HG03175 (cell line): ENCODE data around the gene MAPRE2.

Experiments used
- ATAC-seq: cut with Tn5 transposase; IDR thresholded peaks from one replicate; pipeline ENCODE4 v1.9.1; 2021; ENCODE audit warnings: mild to moderate bottlenecking, moderate library complexity; ENCODE audit not compliant: unreplicated experiment

Gene MAPRE2

GRCh38 chr18:35174093-35174731, 133.0 kb downstream of the MAPRE2 start:
- peak; percentile 81 for ATAC-seq

DNA sequence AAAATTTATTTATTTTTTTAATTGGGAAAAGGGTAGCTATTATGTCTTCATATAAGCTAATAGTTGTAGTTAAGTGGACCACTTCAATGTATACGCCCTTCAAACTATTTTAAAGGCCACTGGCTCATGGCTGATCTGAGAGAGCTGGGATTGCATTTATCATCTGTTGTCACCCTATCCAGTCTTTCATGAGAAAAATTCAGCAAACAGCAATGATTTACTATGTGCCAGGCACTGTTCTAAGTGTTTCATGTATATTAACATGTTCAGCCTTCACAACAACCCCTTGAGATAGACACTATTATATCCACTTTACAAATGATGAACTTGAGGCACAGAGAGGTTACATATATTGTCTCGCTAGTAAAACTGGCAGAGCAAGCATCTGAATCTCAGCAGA, 133.5 kb downstream of the MAPRE2 start:
- ATAC-seq = no peak

GRCh38 chr18:35176925-35177324, 135.7 kb downstream of the MAPRE2 start:
- no peak for ATAC-seq

- no peak for ATAC-seq
Measured at GRCh38 chr18:35178260-35178659, 137.0 kb downstream of the MAPRE2 start.

DNA sequence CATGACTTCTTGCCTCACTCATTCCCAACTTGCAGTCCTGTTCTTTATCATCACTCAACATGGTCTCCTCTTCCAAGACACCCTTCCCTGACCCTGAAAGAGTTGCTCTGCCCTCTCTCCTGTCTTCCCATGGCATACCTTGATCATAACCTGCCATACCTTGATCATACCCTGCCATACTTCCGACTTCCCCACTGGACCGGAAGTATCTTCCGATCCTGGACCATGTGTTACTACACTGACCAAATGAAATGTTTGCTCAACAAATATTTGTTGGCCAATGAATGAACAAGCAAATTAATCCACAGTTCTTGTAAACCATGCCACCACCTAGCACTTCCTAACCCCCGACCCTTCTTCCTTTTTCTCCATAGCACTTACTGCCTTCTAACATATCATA, 138.7 kb downstream of the MAPRE2 start:
- no peak for ATAC-seq

DNA sequence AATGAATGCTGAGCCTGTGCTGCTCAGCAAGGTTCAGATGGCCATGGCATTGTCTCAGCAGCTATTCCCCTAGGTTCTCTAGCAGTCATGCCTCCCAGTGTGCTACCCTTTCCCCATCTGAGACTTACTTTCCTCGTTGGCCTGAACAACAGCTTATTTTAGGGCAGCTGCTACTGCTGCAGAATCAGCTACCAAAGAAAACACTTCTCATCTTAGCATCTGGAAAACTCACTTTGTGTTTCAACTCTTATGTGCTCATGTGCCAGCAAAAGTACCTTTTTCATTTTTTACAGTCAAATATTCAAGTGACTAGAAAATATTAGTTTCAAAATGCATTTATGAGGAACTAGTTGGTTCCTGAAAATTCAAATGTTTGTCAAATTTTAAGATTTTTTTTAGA, 139.2 kb downstream of the MAPRE2 start:
- no peak for ATAC-seq

GRCh38 chr18:35182151-35182550, 140.9 kb downstream of the MAPRE2 start:
- ATAC-seq = no peak

DNA sequence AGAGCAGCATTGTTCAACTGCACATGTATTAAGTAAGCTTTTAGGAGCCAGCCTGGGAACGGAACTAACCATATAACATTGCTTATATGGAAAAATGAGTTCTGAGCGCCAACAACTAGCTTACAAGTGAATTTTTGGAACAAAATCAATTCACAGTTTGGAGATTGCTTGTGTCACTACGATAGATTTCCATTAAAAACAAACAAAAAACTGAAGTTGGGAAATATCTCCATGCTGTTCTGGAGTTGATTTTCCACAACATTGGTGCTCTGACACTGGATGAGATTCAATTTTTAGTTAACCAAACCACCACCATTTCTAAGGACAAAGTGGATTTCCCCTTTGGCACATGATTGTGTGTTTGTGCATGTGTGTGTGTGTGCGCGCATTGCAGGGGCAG, 142.7 kb downstream of the MAPRE2 start:
- no peak for ATAC-seq

- ATAC-seq = no peak
Measured at GRCh38 chr18:35185771-35186170, 144.6 kb downstream of the MAPRE2 start.

DNA sequence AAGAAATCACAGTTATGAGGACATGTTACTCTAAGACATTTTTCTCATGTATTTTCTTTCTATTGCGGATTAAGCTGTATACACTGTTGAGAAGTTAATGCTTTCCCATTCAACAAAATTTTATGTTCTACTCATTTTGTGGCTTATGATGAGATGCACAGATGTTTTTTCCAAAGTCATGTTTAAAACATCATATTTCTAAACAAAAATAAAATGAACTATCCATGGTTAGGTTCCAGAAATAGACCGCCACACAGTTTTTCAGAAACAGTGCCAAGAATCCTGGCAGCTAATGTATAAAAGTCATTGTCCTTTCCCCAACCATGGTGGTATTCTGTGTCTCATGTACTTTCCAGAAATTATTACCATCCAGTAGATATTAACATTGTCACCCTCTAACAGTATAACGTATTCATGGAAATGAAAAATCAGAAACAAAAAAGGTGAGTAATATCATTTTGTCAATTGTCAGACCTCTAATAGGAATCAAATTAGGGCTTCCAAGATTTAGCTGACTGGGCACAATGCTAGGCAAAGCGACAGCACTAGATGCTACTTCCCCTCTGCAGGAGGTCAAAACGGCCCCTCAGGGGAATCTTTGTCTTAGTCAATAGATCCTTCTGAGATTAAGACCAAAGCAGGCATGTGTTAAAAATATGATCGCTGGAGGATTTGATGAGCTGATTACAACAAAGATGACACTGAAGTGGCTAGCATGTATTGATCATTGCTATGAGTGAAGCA, 145.2 kb downstream of the MAPRE2 start:
- ATAC-seq = no peak

- no peak for ATAC-seq
Measured at GRCh38 chr18:35189510-35189909, 148.3 kb downstream of the MAPRE2 start.

GRCh38 chr18:35190948-35191697, 149.9 kb downstream of the MAPRE2 start:
- ATAC-seq = no peak

- no peak for ATAC-seq
Measured at GRCh38 chr18:35191698-35192025, 150.4 kb downstream of the MAPRE2 start.

- no peak for ATAC-seq
Measured at GRCh38 chr18:35192415-35192814, 151.2 kb downstream of the MAPRE2 start.
